GM23338 (cell line): Measurements from ENCODE around the gene COL20A1.

Experiments used
- EZH2 ChIP-seq: fragments of 200-600 bp; sonication (generic); IDR thresholded peaks from one replicate; pipeline ENCODE4 v1.8.0; 2017; ENCODE audit warnings: antibody characterized with exemption, mild to moderate bottlenecking, low read depth; ENCODE audit not compliant: unreplicated experiment
- EZH2phosphoT487 ChIP-seq: fragments of 200-600 bp; sonication (generic); IDR thresholded peaks from one replicate; pipeline ENCODE4 v1.8.1; 2018; ENCODE audit warnings: antibody characterized with exemption; ENCODE audit not compliant: unreplicated experiment
- TF ChIP-seq, protein P1 (sequence below), 2 experiments: fragments of 200-600 bp in 1 of 2; sonication (generic) in 1 of 2; conservative IDR thresholded peaks; 2 replicates each; pipeline versions ENCODE4 v1.5.1 to v1.6.1; 2016 to 2017; ENCODE audit warnings: antibody characterized with exemption in 2 of 2, low read depth in 2 of 2, mild to moderate bottlenecking in 2 of 2, moderate library complexity in 1 of 2
- TF ChIP-seq, protein P2 (sequence below): IDR thresholded peaks from one replicate; pipeline ENCODE4 v1.6.1; 2018; ENCODE audit warnings: antibody characterized with exemption; ENCODE audit not compliant: unreplicated experiment

DNA sequence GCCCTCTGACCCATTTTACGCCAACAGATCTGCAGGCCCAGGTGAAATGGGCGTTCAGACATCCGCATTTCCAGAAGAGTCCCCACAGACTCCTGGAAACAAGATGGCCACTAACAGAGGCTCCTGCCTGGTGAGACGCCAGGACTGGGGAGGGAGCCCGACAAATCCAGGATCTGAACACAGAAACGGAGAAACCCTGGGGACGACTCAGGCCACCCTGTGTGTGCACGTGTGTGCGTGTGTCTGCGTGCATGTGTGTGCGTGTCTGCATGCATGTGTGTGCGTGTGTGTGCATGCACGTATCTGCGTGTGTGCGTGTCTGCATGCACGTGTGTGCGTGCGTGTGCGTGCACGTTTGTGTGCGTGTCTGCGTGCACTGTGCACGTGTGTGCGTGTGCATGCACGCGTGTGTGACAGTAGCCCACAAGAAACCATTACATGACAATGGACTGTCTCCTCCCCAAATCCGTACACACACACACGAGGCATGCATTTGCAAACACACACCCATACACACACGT lies 43.3 kb downstream of the COL20A1 start:
- TF ChIP-seq EZH2 (no peak), EZH2phosphoT487 (no peak)
- TF ChIP-seq, protein P1, sequence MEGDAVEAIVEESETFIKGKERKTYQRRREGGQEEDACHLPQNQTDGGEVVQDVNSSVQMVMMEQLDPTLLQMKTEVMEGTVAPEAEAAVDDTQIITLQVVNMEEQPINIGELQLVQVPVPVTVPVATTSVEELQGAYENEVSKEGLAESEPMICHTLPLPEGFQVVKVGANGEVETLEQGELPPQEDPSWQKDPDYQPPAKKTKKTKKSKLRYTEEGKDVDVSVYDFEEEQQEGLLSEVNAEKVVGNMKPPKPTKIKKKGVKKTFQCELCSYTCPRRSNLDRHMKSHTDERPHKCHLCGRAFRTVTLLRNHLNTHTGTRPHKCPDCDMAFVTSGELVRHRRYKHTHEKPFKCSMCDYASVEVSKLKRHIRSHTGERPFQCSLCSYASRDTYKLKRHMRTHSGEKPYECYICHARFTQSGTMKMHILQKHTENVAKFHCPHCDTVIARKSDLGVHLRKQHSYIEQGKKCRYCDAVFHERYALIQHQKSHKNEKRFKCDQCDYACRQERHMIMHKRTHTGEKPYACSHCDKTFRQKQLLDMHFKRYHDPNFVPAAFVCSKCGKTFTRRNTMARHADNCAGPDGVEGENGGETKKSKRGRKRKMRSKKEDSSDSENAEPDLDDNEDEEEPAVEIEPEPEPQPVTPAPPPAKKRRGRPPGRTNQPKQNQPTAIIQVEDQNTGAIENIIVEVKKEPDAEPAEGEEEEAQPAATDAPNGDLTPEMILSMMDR (conservative IDR thresholded peaks at IDR 0.05; ENCODE audit: low read depth in 2 of 2): no peak
- TF ChIP-seq, protein P2, sequence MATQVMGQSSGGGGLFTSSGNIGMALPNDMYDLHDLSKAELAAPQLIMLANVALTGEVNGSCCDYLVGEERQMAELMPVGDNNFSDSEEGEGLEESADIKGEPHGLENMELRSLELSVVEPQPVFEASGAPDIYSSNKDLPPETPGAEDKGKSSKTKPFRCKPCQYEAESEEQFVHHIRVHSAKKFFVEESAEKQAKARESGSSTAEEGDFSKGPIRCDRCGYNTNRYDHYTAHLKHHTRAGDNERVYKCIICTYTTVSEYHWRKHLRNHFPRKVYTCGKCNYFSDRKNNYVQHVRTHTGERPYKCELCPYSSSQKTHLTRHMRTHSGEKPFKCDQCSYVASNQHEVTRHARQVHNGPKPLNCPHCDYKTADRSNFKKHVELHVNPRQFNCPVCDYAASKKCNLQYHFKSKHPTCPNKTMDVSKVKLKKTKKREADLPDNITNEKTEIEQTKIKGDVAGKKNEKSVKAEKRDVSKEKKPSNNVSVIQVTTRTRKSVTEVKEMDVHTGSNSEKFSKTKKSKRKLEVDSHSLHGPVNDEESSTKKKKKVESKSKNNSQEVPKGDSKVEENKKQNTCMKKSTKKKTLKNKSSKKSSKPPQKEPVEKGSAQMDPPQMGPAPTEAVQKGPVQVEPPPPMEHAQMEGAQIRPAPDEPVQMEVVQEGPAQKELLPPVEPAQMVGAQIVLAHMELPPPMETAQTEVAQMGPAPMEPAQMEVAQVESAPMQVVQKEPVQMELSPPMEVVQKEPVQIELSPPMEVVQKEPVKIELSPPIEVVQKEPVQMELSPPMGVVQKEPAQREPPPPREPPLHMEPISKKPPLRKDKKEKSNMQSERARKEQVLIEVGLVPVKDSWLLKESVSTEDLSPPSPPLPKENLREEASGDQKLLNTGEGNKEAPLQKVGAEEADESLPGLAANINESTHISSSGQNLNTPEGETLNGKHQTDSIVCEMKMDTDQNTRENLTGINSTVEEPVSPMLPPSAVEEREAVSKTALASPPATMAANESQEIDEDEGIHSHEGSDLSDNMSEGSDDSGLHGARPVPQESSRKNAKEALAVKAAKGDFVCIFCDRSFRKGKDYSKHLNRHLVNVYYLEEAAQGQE: no peak
